GM21526 (cell line): ENCODE results near the gene EIF2A.

Source experiments
- ATAC-seq: cut with Tn5 transposase; IDR thresholded peaks from one replicate; pipeline ENCODE4 v1.9.1; 2021; ENCODE audit warnings: moderate library complexity; ENCODE audit not compliant: unreplicated experiment, low FRiP score

EIF2A gene

DNA sequence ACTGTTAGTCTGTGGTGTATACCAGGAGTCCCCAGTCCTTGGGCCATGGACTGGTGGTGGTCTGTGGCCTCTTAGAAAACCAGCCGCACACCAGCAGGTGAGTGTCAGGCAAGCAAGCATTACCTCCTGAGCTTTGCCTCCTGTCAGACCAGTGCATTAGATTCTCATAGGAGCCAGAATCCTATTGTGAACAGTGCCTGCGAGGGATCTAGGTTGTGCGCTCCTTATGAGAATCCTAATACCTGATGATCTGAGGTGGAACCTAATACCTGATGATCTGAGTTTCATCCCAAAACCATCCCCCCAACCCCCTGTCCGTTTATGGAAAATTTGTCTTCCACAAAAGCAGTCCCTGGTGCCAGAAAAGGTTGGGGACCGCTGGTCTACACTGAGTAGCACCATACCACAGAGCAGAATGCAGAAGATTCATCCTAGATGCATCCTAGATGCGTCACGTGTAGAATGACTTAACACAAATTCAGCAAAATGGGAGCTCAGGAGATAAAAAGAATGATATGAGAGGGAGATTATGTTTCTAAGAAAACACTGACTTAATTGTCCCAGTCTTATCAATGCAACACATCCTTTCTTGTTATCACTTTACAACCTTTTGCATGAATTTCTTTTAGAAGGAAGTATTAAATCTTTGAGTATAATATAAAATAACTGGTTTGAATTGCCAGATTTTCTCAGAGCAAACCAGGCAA is 85.1 kb downstream of the EIF2A start:
- no peak for ATAC-seq

DNA sequence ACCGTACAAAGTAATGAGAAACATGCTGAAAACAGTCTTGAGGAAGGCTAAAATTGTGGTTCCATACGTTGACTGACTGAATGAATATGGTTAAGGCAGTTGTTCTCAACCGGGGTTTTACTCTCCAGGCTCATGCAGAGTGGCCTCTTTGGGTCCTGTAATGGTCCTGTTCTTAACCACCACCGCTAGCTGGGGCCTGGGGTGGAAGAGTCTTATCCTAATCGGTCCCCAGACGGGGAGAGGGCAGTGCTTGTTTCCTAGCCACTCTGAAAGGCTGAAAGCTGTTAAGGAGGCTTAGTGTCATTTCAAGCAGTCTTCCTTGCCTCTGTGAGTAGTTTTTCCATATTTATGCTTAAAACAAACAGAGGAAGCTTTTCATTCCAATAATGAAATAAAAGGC is 88.5 kb downstream of the EIF2A start:
- ATAC-seq = no peak

DNA sequence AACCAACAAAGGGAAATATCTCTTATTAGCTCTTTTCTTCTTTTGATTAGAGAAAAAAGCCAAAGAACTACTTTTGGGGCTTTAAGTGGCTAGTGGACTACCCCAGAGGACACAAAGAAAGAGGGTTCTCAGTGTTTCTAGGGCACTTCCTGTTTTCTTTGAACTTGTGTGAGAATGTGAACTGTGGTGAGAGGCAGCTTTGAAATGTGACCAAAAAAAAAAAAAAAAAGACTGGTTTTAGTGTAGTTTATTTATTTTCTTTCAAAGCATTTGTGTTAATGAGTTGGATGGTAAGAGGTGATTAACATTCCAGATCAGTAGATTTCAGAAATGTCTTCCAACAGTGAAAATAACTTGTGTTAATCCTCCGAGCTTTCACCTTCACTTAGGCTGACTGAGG is 88.9 kb downstream of the EIF2A start:
- peak; percentile 66 for ATAC-seq
